ENCODE results near the gene PHEX.

The PHEX gene

DNA sequence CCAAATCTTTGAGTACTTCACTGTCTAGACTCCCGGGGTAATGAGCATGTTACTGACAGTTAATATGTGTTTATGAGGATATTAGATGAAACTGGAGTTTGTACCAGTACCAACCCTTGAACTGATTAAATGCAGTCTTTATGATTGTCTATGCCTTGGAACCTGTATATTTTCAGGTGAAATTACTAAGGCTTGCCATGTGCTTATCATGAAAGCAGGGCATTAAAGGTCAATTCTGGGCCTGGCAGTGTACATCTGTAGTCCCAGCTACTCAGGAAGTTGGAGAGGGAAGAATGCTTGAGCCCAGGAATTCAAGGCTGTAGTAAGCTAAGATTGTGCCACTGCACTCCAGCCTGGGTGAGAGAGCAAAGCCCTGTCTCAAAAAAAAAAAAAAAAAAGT lies 27.6 kb downstream of the PHEX start:
- TF ChIP-seq, protein P1, sequence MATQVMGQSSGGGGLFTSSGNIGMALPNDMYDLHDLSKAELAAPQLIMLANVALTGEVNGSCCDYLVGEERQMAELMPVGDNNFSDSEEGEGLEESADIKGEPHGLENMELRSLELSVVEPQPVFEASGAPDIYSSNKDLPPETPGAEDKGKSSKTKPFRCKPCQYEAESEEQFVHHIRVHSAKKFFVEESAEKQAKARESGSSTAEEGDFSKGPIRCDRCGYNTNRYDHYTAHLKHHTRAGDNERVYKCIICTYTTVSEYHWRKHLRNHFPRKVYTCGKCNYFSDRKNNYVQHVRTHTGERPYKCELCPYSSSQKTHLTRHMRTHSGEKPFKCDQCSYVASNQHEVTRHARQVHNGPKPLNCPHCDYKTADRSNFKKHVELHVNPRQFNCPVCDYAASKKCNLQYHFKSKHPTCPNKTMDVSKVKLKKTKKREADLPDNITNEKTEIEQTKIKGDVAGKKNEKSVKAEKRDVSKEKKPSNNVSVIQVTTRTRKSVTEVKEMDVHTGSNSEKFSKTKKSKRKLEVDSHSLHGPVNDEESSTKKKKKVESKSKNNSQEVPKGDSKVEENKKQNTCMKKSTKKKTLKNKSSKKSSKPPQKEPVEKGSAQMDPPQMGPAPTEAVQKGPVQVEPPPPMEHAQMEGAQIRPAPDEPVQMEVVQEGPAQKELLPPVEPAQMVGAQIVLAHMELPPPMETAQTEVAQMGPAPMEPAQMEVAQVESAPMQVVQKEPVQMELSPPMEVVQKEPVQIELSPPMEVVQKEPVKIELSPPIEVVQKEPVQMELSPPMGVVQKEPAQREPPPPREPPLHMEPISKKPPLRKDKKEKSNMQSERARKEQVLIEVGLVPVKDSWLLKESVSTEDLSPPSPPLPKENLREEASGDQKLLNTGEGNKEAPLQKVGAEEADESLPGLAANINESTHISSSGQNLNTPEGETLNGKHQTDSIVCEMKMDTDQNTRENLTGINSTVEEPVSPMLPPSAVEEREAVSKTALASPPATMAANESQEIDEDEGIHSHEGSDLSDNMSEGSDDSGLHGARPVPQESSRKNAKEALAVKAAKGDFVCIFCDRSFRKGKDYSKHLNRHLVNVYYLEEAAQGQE (IDR thresholded peaks at IDR 0.05; ENCODE audit: low read depth) = no peak
- TF ChIP-seq TAF1 (IDR thresholded peaks at IDR 0.05; ENCODE audit: low read depth) = no peak
- no peak for TF ChIP-seq TEAD4 (IDR thresholded peaks at IDR 0.05)

DNA sequence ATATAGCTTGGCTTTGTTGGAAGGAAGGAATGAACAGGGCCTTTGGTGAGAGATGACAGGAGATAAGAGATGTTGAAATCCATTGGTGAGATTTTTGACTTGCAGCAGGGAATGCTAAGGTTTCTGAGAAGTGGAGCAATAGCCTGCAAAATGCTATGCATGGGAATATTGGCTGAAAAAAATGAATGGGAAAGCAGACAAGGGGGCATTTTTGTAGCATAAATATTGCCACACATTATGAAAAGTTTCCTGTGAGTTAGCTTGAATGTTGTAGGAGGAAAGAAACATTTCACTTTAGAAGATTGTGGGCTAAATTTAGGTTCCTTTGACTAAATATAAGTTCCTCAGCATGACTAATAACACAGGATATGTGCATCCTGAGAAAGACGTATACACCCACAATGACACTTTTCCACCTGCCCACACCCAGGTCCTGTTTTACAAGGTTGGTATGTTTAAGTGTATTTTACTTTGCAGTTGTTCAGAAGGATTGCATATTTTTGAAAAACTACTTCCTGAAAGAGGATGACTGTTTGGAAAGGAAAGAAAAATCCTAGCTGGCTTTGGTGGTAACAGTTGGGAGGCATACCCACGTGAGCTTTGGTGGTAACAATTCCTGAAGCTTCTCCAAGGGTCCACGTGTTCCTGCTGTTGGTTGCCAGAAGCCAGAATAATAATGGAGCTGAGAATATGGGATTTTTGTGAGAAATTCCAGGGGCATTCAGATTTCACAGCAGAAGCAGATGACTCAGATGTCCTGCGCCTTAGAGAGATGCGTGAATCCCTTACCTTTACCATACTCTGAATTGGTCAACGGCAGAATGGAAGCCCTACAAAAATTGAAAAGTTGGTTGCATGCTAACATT lies 28.5 kb downstream of the PHEX start:
- TF ChIP-seq ZBTB7A (IDR thresholded peaks at IDR 0.05; ENCODE audit: low read depth) (no peak), TAF1 (IDR thresholded peaks at IDR 0.05; ENCODE audit: low read depth) (no peak), TEAD4 (IDR thresholded peaks at IDR 0.05) (no peak), NFIC (IDR thresholded peaks at IDR 0.05) (no peak), EP300 (IDR thresholded peaks at IDR 0.05; ENCODE audit: borderline replicate concordance) (no peak), FOXM1 (IDR thresholded peaks at IDR 0.05; ENCODE audit: borderline replicate concordance, low read depth) (no peak), RAD21 (IDR thresholded peaks at IDR 0.05; ENCODE audit: low read depth) (no peak), TCF12 (IDR thresholded peaks at IDR 0.05; ENCODE audit: low read depth) (no peak), CEBPB (IDR thresholded peaks at IDR 0.05) (no peak), YY1 (IDR thresholded peaks at IDR 0.05; ENCODE audit: low read depth) (no peak), EGR1 (IDR thresholded peaks at IDR 0.05) (no peak), CREB1 (IDR thresholded peaks at IDR 0.05; ENCODE audit: low read depth) (no peak)
- TF ChIP-seq, protein P1 (IDR thresholded peaks at IDR 0.05; ENCODE audit: low read depth) = no peak
- TF ChIP-seq, protein P2, sequence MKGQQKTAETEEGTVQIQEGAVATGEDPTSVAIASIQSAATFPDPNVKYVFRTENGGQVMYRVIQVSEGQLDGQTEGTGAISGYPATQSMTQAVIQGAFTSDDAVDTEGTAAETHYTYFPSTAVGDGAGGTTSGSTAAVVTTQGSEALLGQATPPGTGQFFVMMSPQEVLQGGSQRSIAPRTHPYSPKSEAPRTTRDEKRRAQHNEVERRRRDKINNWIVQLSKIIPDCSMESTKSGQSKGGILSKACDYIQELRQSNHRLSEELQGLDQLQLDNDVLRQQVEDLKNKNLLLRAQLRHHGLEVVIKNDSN (IDR thresholded peaks at IDR 0.05) = no peak
- TF ChIP-seq, protein P3, sequence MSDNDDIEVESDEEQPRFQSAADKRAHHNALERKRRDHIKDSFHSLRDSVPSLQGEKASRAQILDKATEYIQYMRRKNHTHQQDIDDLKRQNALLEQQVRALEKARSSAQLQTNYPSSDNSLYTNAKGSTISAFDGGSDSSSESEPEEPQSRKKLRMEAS (IDR thresholded peaks at IDR 0.05) = no peak

DNA sequence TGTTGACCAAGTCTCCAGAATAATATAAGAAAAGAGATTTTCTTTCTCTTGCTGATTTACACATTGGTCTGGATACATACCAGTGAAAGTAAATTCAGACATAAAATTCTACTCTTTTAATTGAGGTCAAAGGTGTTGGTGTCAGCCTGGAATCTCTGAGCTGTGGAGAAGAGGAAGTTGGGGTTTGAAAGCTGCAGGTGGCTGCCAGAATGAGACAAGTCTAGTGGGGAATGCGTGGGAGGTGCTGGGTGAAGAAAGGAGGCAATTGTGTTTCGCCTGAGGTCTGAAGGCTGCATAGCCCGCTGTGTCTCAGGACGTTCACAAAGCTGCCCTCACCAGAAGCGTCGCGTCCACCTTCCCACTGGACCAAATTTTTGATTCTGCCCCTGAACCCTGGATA lies 31.2 kb downstream of the PHEX start:
- peak; percentile 86 for TF ChIP-seq EGR1 (IDR thresholded peaks at IDR 0.05)
- no peak for TF ChIP-seq EP300 (IDR thresholded peaks at IDR 0.05; ENCODE audit: borderline replicate concordance)

DNA sequence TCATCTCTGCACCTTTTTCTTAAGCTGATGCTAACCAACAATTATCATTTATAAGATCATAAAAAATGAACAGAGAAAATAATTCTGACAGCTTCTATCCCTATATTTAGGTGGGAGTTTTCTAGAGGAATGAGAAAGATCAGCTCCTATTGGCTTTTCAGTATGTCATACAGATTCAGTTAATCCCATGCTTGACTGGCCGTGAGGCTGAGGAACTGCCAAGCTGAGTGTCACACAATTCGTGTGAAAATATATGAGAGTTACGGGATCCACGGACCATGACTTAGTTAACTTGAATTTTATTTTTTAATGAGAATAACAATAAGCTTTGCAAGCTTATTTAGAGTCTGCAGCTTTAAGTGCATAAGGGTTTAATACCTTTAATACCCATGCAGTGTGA lies 37.5 kb downstream of the PHEX start:
- TF ChIP-seq TCF12 (IDR thresholded peaks at IDR 0.05; ENCODE audit: low read depth) = no peak
- TF ChIP-seq, protein P2 (IDR thresholded peaks at IDR 0.05) = no peak
- TF ChIP-seq NFIC (IDR thresholded peaks at IDR 0.05) = no peak
- TF ChIP-seq RAD21 (IDR thresholded peaks at IDR 0.05; ENCODE audit: low read depth) = no peak
- TF ChIP-seq FOXM1 (IDR thresholded peaks at IDR 0.05; ENCODE audit: borderline replicate concordance, low read depth) = no peak
- TF ChIP-seq CREB1 (IDR thresholded peaks at IDR 0.05; ENCODE audit: low read depth) = no peak
- TF ChIP-seq CEBPB (IDR thresholded peaks at IDR 0.05) = no peak
- TF ChIP-seq, protein P3 (IDR thresholded peaks at IDR 0.05) = no peak
- TF ChIP-seq YY1 (IDR thresholded peaks at IDR 0.05; ENCODE audit: low read depth) = no peak
- no peak for TF ChIP-seq ZBTB7A (IDR thresholded peaks at IDR 0.05; ENCODE audit: low read depth)

DNA sequence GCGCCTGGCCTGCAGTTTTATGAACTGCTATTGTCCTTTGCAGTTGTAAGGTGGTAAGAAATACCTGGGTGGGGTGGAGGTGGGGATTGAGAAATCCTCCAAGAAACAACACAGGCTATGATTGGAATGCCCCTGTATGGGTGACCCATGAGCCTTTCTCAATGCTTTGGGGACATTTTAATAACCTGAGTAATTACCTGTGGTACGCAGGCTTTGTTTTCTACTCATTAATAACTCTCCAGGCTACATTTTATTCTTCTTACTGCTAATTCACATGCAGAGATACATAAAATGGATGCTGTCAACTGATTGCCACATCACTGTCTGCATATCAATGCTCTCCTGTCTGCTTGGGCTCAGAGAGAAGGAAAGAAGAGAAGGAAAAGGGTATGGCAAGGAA lies 41.8 kb downstream of the PHEX start:
- no peak for TF ChIP-seq ZBTB7A (IDR thresholded peaks at IDR 0.05; ENCODE audit: low read depth)

DNA sequence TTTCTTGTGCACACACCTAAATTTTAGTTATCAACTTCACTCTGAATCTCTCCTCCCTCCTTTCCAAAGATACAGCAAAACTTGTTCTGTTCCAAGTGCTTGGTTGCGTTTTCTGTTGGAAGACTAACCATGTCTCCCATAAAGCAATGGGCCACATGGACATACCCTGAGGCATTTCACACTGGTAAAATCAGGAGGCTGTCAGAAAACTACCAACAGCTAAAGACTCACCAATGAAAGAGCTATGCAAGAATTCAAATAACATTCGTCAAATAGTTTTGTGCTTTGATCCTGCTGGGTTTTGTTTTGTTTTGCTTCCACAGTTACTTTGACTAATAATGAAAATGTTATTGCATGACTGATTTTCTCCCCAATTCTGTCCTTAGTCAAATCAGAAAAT lies 46.0 kb downstream of the PHEX start:
- TF ChIP-seq FOXM1 (IDR thresholded peaks at IDR 0.05; ENCODE audit: borderline replicate concordance, low read depth) = no peak
- TF ChIP-seq NFIC (IDR thresholded peaks at IDR 0.05) = no peak
- TF ChIP-seq, protein P1 (IDR thresholded peaks at IDR 0.05; ENCODE audit: low read depth) = no peak
- no peak for TF ChIP-seq RAD21 (IDR thresholded peaks at IDR 0.05; ENCODE audit: low read depth)
- no peak for TF ChIP-seq EGR1 (IDR thresholded peaks at IDR 0.05)
- TF ChIP-seq TCF12 (IDR thresholded peaks at IDR 0.05; ENCODE audit: low read depth) = no peak
- TF ChIP-seq, protein P2 (IDR thresholded peaks at IDR 0.05) = no peak
- TF ChIP-seq CREB1 (IDR thresholded peaks at IDR 0.05; ENCODE audit: low read depth) = no peak
- TF ChIP-seq, protein P3 (IDR thresholded peaks at IDR 0.05) = no peak
- no peak for TF ChIP-seq ZBTB7A (IDR thresholded peaks at IDR 0.05; ENCODE audit: low read depth)
- TF ChIP-seq YY1 (IDR thresholded peaks at IDR 0.05; ENCODE audit: low read depth) = no peak
- TF ChIP-seq TAF1 (IDR thresholded peaks at IDR 0.05; ENCODE audit: low read depth) = no peak
- no peak for TF ChIP-seq EP300 (IDR thresholded peaks at IDR 0.05; ENCODE audit: borderline replicate concordance)
- TF ChIP-seq CEBPB (IDR thresholded peaks at IDR 0.05) = no peak
- TF ChIP-seq TEAD4 (IDR thresholded peaks at IDR 0.05) = no peak

All from Ishikawa (cell line).